Cardiac muscle cell (in vitro differentiated cells and primary cell): ENCODE measurements around the gene MYO1E. TPM values are rescaled to one million over a fixed set of nuclear protein-coding genes. Genes with fewer than 3 reads are reported as not detected.
A peak's percentile ranks its signal among the peaks of the same experiment; 100 is the strongest.

Experiments
- DNase-seq, 2 donors: peaks; one replicate each; pipeline versions ENCODE4 v3.0.0 to v3.0.0-alpha.2; 2010 to 2017; ENCODE audit warnings: low read depth in 1 of 2, low spot score in 1 of 2
- H3K27ac ChIP-seq: fragments of 200-600 bp; sonication (generic); 2 replicates; pipeline ENCODE4 v1.5.1; 2016
- H3K27me3 ChIP-seq: fragments of 200-600 bp; sonication (generic); 2 replicates; pipeline ENCODE4 v1.6.0; 2016; ENCODE audit warnings: control low read depth
- H3K36me3 ChIP-seq: fragments of 200-600 bp; sonication (generic); 2 replicates; pipeline ENCODE4 v1.5.1; 2016; ENCODE audit warnings: control low read depth
- H3K4me1 ChIP-seq: fragments of 200-600 bp; sonication (generic); 2 replicates; pipeline ENCODE4 v1.8.1; 2017; ENCODE audit warnings: low read depth, mild to moderate bottlenecking, mixed run types
- H3K4me3 ChIP-seq: fragments of 200-600 bp; sonication (generic); 2 replicates; pipeline ENCODE4 v1.5.1; 2016; ENCODE audit warnings: mild to moderate bottlenecking
- H3K9me3 ChIP-seq: fragments of 200-600 bp; sonication (generic); 2 replicates; pipeline ENCODE4 v1.5.1; 2017; ENCODE audit warnings: low read depth, mild to moderate bottlenecking, control low read depth
- CTCF ChIP-seq: IDR thresholded peaks from 2 replicates; pipeline ENCODE4 v1.5.1; 2012; ENCODE audit warnings: low read depth, mild to moderate bottlenecking, low read length
- polyA plus RNA-seq: library from polyadenylated mRNA; unstranded; fragments of >200 nt; fragmentation: Nextera tagmentation; extraction: Ambion mirVana; gene quantifications from 2 replicates; pipeline ENCODE4 v1.2.1, GENCODE V29; 2016
- total RNA-seq: library from RNA; depleted of rRNA; stranded (reverse); fragments of >200 nt; gene quantifications from 2 replicates; pipeline ENCODE4 v1.2.3, GENCODE V29; 2016

The MYO1E gene
- total and polyA plus RNA-seq, 2 experiments from 2014 or later: 22.0 to 27.7 TPM

DNA sequence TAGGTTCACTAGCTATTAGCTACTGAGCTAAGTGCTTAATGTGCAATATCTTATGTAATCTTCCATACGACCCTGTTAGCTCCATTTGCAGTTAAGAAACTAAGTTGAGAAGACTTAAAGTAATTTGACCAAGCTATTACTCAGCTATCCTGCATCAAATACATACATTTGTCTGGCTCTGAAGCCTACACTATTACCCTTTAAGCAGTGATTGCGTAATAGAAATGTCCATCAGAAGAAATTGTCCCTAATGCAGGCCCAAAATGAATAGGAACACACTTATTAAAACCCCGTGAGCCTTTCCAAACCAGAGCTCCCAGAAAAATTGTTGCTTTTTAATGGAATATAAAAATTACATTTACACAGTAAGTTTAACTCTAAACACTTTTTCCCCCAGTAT, 5.3 kb upstream of the MYO1E start:
- no peaks in the 10 kb centered on the region for H3K36me3 ChIP-seq
- no peaks in the 10 kb centered on the region for H3K27me3 ChIP-seq
- no peak for TF ChIP-seq CTCF

GRCh38 chr15:59376733-59377132, 4.1 kb upstream of the MYO1E start:
- Histone ChIP-seq H3K4me1 (no peaks in the 10 kb centered on the region), H3K9me3 (no peaks in the 10 kb centered on the region), H3K4me3 (no peak overlapping the region), H3K36me3 (no peaks in the 10 kb centered on the region), H3K27me3 (no peaks in the 10 kb centered on the region), H3K27ac (no peak overlapping the region)
- no peak for TF ChIP-seq CTCF
- DNase-seq: peak in 1 of 2 donors; percentile 39

More for the DNA sequence above, 5.3 kb upstream of the MYO1E start:
- no peaks in the 10 kb centered on the region for H3K4me1 ChIP-seq
- DNase-seq: no peak
- no peak overlapping the region for H3K4me3 ChIP-seq
- no peaks in the 10 kb centered on the region for H3K9me3 ChIP-seq
- no peak overlapping the region for H3K27ac ChIP-seq

- H3K4me1 ChIP-seq: no peaks in the 10 kb centered on the region
- peak overlapping the region; percentile 56 for H3K4me3 ChIP-seq
- TF ChIP-seq CTCF: no peak
- H3K27me3 ChIP-seq: peaks cover 8% of the 10 kb centered on the region
- no peak for DNase-seq
- no peaks in the 10 kb centered on the region for H3K36me3 ChIP-seq
- peak overlapping the region; percentile 98 for H3K27ac ChIP-seq
- H3K9me3 ChIP-seq: no peaks in the 10 kb centered on the region
Observed at GRCh38 chr15:59373215-59373614, 544 bp upstream of the MYO1E start.

DNA sequence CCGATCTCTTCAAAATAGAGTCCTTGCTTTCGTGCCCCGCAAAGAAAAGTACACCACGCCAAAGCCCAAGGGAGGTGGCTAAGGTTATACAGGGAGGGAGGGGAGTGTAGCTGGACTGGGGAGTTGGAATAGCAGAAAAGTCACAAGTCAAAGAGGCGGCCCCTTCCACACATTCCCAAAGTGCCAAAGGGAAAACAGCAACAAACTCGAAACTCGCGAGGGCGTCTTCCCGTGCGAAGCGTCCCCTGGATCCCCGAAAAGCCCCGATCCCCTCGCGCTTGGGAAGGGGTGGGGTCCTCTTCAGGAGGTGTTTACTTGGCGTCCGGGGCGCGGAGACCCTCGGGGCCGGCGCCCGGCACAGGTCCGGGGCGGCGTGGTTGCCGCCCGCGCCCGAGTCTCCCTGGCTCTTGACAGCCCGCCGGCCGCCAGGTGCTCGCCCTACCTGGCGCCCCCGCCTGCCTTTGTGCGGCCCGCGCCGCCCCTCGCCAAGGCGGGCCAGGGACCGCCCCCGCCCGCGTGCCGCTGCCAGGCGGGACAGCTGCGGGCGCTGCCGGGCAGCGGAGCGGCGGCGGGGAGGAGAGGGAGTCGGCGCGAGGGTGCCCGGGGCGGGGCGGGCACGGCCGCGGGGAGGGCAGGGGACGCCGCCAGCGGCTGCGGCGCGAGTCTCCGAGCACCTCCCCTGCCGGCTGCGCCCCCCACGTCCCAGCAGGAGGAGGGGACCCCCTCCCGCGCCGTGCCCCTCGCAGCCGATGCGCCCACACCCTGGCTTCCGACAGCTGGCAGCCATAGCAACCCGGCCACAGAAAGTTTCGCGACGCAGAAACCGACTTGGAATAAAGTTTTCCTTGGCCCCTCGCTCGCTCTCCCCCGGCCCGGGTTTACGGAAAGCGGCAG, 966 bp downstream of the MYO1E start:
- TF ChIP-seq CTCF: no peak
- Histone ChIP-seq H3K9me3 (no peaks in the 10 kb centered on the region), H3K4me3 (peak overlapping the region; percentile 56), H3K4me1 (no peaks in the 10 kb centered on the region), H3K27me3 (peaks cover 8% of the 10 kb centered on the region), H3K36me3 (no peaks in the 10 kb centered on the region), H3K27ac (peak overlapping the region; percentile 98)
- DNase-seq: peak in 1 of 2 donors; percentile 51

DNA sequence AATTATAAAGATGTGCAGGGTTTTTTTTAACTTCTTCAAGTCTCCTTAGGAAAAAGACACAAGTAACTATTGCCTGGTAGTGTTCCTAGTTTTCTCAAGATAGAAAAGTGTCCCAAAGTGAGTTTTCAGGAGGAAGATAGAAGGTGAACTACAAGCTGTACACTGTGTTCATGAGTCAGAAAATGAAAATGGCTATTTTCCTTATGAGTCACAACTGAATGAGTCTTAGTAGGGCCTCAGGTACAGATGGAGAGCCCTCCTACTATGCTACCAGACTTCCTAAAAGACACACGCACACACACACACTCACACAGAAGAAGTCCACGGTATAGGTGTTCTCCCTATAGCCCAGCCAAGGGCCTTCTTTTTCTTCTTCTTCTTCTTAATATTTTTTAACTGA, 3.1 kb downstream of the MYO1E start:
- no peaks in the 10 kb centered on the region for H3K36me3 ChIP-seq
- no peaks in the 10 kb centered on the region for H3K4me1 ChIP-seq
- H3K27me3 ChIP-seq: peaks cover 8% of the 10 kb centered on the region
- H3K27ac ChIP-seq: no peak overlapping the region
- no peak for TF ChIP-seq CTCF
- no peak for DNase-seq
- H3K4me3 ChIP-seq: no peak overlapping the region
- no peaks in the 10 kb centered on the region for H3K9me3 ChIP-seq
